Measurements from ENCODE around the gene CYP4B1. TPM values are rescaled to one million over a fixed set of nuclear protein-coding genes. Genes with fewer than 3 reads are reported as not detected.

The CYP4B1 gene
- total and polyA plus RNA-seq, 2 donors (not counting 1 experiment from before 2014, with no cell fraction given): not detected

- Histone ChIP-seq H3K27me3 (replicated peaks in 1 of 4; ENCODE audit: control extremely low read depth in 1 of 4, control insufficient read depth in 3 of 4, insufficient read depth in 4 of 4, low read length in 3 of 4) (peaks cover 0 to 7% (median 2%) of the 10 kb centered on the region in 4 experiments), H3K27ac (ENCODE audit: low read length in 2 of 2) (no peak overlapping the region), H3K79me2 (ENCODE audit: control insufficient read depth, insufficient read depth, low read length) (no peaks in the 10 kb centered on the region), H4K20me1 (ENCODE audit: control insufficient read depth, insufficient read depth, low read length, poor library complexity, severe bottlenecking) (no peaks in the 10 kb centered on the region), H3K9me3 (ENCODE audit: control extremely low read depth in 1 of 3, control insufficient read depth in 2 of 3, insufficient read depth in 1 of 3, low read length in 2 of 3) (peaks cover 0 to 2% (median 0%) of the 10 kb centered on the region in 3 donors), H3K4me1 (ENCODE audit: control insufficient read depth in 2 of 2, insufficient read depth in 2 of 2, low read length in 2 of 2) (no peaks in the 10 kb centered on the region), H3K9ac (ENCODE audit: low read length) (no peak overlapping the region), H3K4me3 (ENCODE audit: control extremely low read depth in 1 of 5, extremely low read depth in 1 of 5, insufficient read depth in 1 of 5, low read depth in 2 of 5, low read length in 4 of 5) (no peak overlapping the region), H3K36me3 (replicated peaks in 1 of 2; ENCODE audit: control extremely low read depth in 1 of 2, control insufficient read depth in 1 of 2, extremely low read depth in 1 of 2, insufficient read depth in 2 of 2, low read length in 1 of 2) (no peaks in the 10 kb centered on the region), H3K4me2 (replicated peaks; ENCODE audit: low read depth, low read length, poor library complexity, severe bottlenecking) (no peak overlapping the region), H2AFZ (ENCODE audit: insufficient read depth, low read depth, low read length, poor library complexity, severe bottlenecking) (no peak overlapping the region)
- WGBS (ENCODE audit: insufficient coverage): no CpG with 5 or more reads among the region's 1 CpG
- ChIA-PET CTCF (interaction anchor here (0.7 kb wide), 1 partner anchor 1187 kb away, joined by 3 read pairs; no protein-coding TSS in a partner anchor), POLR2A (no interaction called here)
- Mint-ChIP-seq H3K4me3 (no peak overlapping the region), H3K27me3 (peaks cover 23% of the 10 kb centered on the region), H3K27ac (no peak overlapping the region), H3K9me3 (ENCODE audit: insufficient read depth) (no peaks in the 10 kb centered on the region), H3K4me1 (no peaks in the 10 kb centered on the region)
- intact Hi-C loops (cut with micrococcal nuclease): no loop called here
- ATAC-seq (ENCODE audit: low read depth): no peak
- DNase-seq: no peak
- TF ChIP-seq EZH2 (IDR thresholded peaks at IDR 0.05; ENCODE audit: borderline replicate concordance, insufficient read depth, low read depth, low read length, poor library complexity, severe bottlenecking) (no peak), CTCF (IDR thresholded peaks at IDR 0.05) (no peak)
Observed at GRCh38 chr1:46790446-46791101, 8.3 kb upstream of the CYP4B1 start.

- no peak overlapping the region for H3K4me2 ChIP-seq (replicated peaks; ENCODE audit: low read depth, low read length, poor library complexity, severe bottlenecking)
- Mint-ChIP-seq H3K9me3 (ENCODE audit: insufficient read depth) (no peaks in the 10 kb centered on the region), H3K27ac (no peak overlapping the region), H3K4me3 (no peak overlapping the region), H3K4me1 (no peaks in the 10 kb centered on the region), H3K27me3 (peaks cover 33% of the 10 kb centered on the region)
- no peaks in the 10 kb centered on the region for H3K36me3 ChIP-seq (replicated peaks in 1 of 2; ENCODE audit: control extremely low read depth in 1 of 2, control insufficient read depth in 1 of 2, extremely low read depth in 1 of 2, insufficient read depth in 2 of 2, low read length in 1 of 2)
- POLR2A ChIA-PET: no interaction called here
- H3K4me3 ChIP-seq (ENCODE audit: control extremely low read depth in 1 of 5, extremely low read depth in 1 of 5, insufficient read depth in 1 of 5, low read depth in 2 of 5, low read length in 4 of 5): no peak overlapping the region
- intact Hi-C loops (cut with micrococcal nuclease): no loop called here
- no peak overlapping the region for H3K27ac ChIP-seq (ENCODE audit: low read length in 2 of 2)
- ATAC-seq (ENCODE audit: low read depth) (no peak), DNase-seq (no peak)
- no peaks in the 10 kb centered on the region for H3K79me2 ChIP-seq (ENCODE audit: control insufficient read depth, insufficient read depth, low read length)
- no peaks in the 10 kb centered on the region for H4K20me1 ChIP-seq (ENCODE audit: control insufficient read depth, insufficient read depth, low read length, poor library complexity, severe bottlenecking)
- CTCF ChIA-PET: no interaction called here
- peaks cover 0 to 7% (median 2%) of the 10 kb centered on the region in 4 experiments for H3K27me3 ChIP-seq (replicated peaks in 1 of 4; ENCODE audit: control extremely low read depth in 1 of 4, control insufficient read depth in 3 of 4, insufficient read depth in 4 of 4, low read length in 3 of 4)
- no peak overlapping the region for H3K9ac ChIP-seq (ENCODE audit: low read length)
- no peaks in the 10 kb centered on the region for H3K4me1 ChIP-seq (ENCODE audit: control insufficient read depth in 2 of 2, insufficient read depth in 2 of 2, low read length in 2 of 2)
- WGBS (ENCODE audit: insufficient coverage): no CpG with 5 or more reads among the region's 3 CpGs
- H3K9me3 ChIP-seq (ENCODE audit: control extremely low read depth in 1 of 3, control insufficient read depth in 2 of 3, insufficient read depth in 1 of 3, low read length in 2 of 3): peaks cover 0 to 2% (median 0%) of the 10 kb centered on the region in 3 donors
- H2AFZ ChIP-seq (ENCODE audit: insufficient read depth, low read depth, low read length, poor library complexity, severe bottlenecking): no peak overlapping the region
- no peak for TF ChIP-seq CTCF (IDR thresholded peaks at IDR 0.05)
- no peak for TF ChIP-seq EZH2 (IDR thresholded peaks at IDR 0.05; ENCODE audit: borderline replicate concordance, insufficient read depth, low read depth, low read length, poor library complexity, severe bottlenecking)
Observed at GRCh38 chr1:46793126-46793525, 5.7 kb upstream of the CYP4B1 start.
